Gastrocnemius medialis (tissue), 4 donors: ENCODE data around the gene LGMN. TPM values are rescaled to one million over a fixed set of nuclear protein-coding genes. Genes with fewer than 3 reads are reported as not detected.

Experiments used
- ATAC-seq, 2 donors: fragments of 150-250 bp; one replicate each; pipeline ENCODE4 v1.9.1; 2016
- DNase-seq, 2 donors: peaks; one replicate each; pipeline ENCODE4 v3.0.0-alpha.2; 2019
- H3K27ac ChIP-seq, 4 donors: fragments of 200-600 bp; sonication (generic); 1 replicate in 1 of 4; 2 replicates in 3 of 4; pipeline ENCODE4 v1.5.1; 2016 to 2018; ENCODE audit warnings: mild to moderate bottlenecking in 2 of 4, moderate library complexity in 1 of 4
- H3K27me3 ChIP-seq, 3 donors: fragments of 200-600 bp; sonication (generic) in 2 of 3; 1 replicate in 1 of 3; 2 replicates in 2 of 3; pipeline versions ENCODE4 v1.5.1 to v1.6.0; 2016 to 2019; ENCODE audit warnings: mild to moderate bottlenecking in 1 of 3, moderate library complexity in 1 of 3
- H3K36me3 ChIP-seq, 2 donors: fragments of 200-600 bp; sonication (generic) in 1 of 2; one replicate each; pipeline ENCODE4 v1.5.1; 2017 to 2018
- H3K4me1 ChIP-seq, 2 donors: fragments of 200-600 bp; sonication (generic) in 1 of 2; one replicate each; pipeline ENCODE4 v1.5.1; 2016 to 2017; ENCODE audit warnings: mild to moderate bottlenecking in 2 of 2
- H3K4me3 ChIP-seq, 4 donors: fragments of 200-600 bp; sonication (generic) in 3 of 4; 1 replicate in 1 of 4; 2 replicates in 3 of 4; pipeline ENCODE4 v1.5.1; 2016 to 2019; ENCODE audit warnings: mild to moderate bottlenecking in 2 of 4
- H3K9me3 ChIP-seq, 3 donors: fragments of 200-600 bp; sonication (generic) in 2 of 3; 1 replicate in 1 of 3; 2 replicates in 2 of 3; pipeline ENCODE4 v1.5.1; 2016 to 2019
- CTCF ChIP-seq, 5 experiments: fragments of 450-650 bp in 3 of 5; fragments of 200-600 bp in 2 of 5; sonication (generic) in 2 of 5; IDR thresholded peaks in 4 of 5; conservative IDR thresholded peaks in 1 of 5; 1 replicate in 4 of 5; 2 replicates in 1 of 5; pipeline ENCODE4 v1.5.1; 2016 to 2019; ENCODE audit warnings: antibody characterized with exemption in 5 of 5, mild to moderate bottlenecking in 3 of 5, moderate library complexity in 3 of 5
- POLR2A ChIP-seq, 2 donors: fragments of 450-650 bp; IDR thresholded peaks; one replicate each; pipeline ENCODE4 v1.6.1; 2017; ENCODE audit warnings: antibody characterized with exemption in 2 of 2, mild to moderate bottlenecking in 2 of 2, moderate library complexity in 2 of 2
- in situ Hi-C, 4 donors: fragments of 200-750 bp; cut with MboI; loops; one replicate each; pipeline versions ENCODE4 v1.15.0 to v1.8.0; 2017; ENCODE audit warnings: low sequenced_read_pairs in 4 of 4
- intact Hi-C: fragments of 100-400 bp; cut with DNase I; formaldehyde crosslinking; loops from one replicate; pipeline ENCODE4 v1.15.1; 2023; ENCODE audit warnings: low total_unique reads
- total RNA-seq, 4 donors: library from RNA; depleted of rRNA; stranded (reverse); fragments of >200 nt; gene quantifications; one replicate each; pipeline versions ENCODE4 v1.1.0 to v1.2.3, GENCODE V29; 2016

LGMN gene
- total RNA-seq, 4 donors from 2014 or later: 53.5 to 78.5 (median 62.8) TPM

- Histone ChIP-seq H3K27me3 (no peaks in the 10 kb centered on the region), H3K36me3 (peaks cover 0 to 40% of the 10 kb centered on the region in 2 donors), H3K4me3 (no peak overlapping the region), H3K9me3 (no peaks in the 10 kb centered on the region), H3K27ac (no peak overlapping the region), H3K4me1 (no peaks in the 10 kb centered on the region)
- DNase-seq (no peak), ATAC-seq (no peak)
- no peak for TF ChIP-seq POLR2A (IDR thresholded peaks at IDR 0.05)
- intact Hi-C loops: loop anchor here (5.0 kb wide), 1 partner anchor 35 kb away; the partner anchor contains the start of gene LGMN
- in situ Hi-C loops: loop anchor here in 1 of 4 donors (10.0 kb wide), 1 partner anchor 73 kb away; no protein-coding TSS in a partner anchor
These were observed 36.3 kb downstream of the LGMN start for GRCh38 chr14:92711976-92712653.

GRCh38 chr14:92710001-92710341 is 38.5 kb downstream of the LGMN start:
- no peaks in the 10 kb centered on the region for H3K9me3 ChIP-seq
- H3K4me3 ChIP-seq: no peak overlapping the region
- TF ChIP-seq POLR2A (IDR thresholded peaks at IDR 0.05) (no peak), CTCF (IDR thresholded peaks at IDR 0.05 in 4 of 5, conservative IDR thresholded peaks at IDR 0.05 in 1 of 5) (no peak)
- intact Hi-C loops (loop anchor here (5.0 kb wide), 1 partner anchor 37 kb away; the partner anchor contains the start of gene LGMN), in situ Hi-C loops (loop anchor here in 1 of 4 donors (10.0 kb wide), 1 partner anchor 75 kb away; no protein-coding TSS in a partner anchor)
- no peaks in the 10 kb centered on the region for H3K4me1 ChIP-seq
- H3K36me3 ChIP-seq: peaks cover 0 to 61% of the 10 kb centered on the region in 2 donors
- H3K27me3 ChIP-seq: no peaks in the 10 kb centered on the region
- H3K27ac ChIP-seq: no peak overlapping the region
- DNase-seq: no peak
- no peak for ATAC-seq

- H3K27me3 ChIP-seq: no peaks in the 10 kb centered on the region
- H3K27ac ChIP-seq: no peak overlapping the region
- peaks cover 0 to 66% of the 10 kb centered on the region in 2 donors for H3K36me3 ChIP-seq
- no peak for DNase-seq
- no peak overlapping the region for H3K4me3 ChIP-seq
- in situ Hi-C loops: no loop called here
- no peaks in the 10 kb centered on the region for H3K4me1 ChIP-seq
- no peak for ATAC-seq
- TF ChIP-seq CTCF (IDR thresholded peaks at IDR 0.05 in 4 of 5, conservative IDR thresholded peaks at IDR 0.05 in 1 of 5): no peak
- no peak for TF ChIP-seq POLR2A (IDR thresholded peaks at IDR 0.05)
- no peaks in the 10 kb centered on the region for H3K9me3 ChIP-seq
- intact Hi-C loops: no loop called here
These were observed 39.0 kb downstream of the LGMN start for GRCh38 chr14:92709340-92710000.

GRCh38 chr14:92706386-92706785 is 42.0 kb downstream of the LGMN start:
- in situ Hi-C loops: no loop called here
- DNase-seq (no peak), ATAC-seq (no peak)
- intact Hi-C loops: no loop called here
- Histone ChIP-seq H3K36me3 (peaks cover 3 to 73% of the 10 kb centered on the region in 2 donors), H3K27ac (no peak overlapping the region), H3K4me3 (no peak overlapping the region), H3K27me3 (no peaks in the 10 kb centered on the region), H3K9me3 (no peaks in the 10 kb centered on the region), H3K4me1 (no peaks in the 10 kb centered on the region)
- TF ChIP-seq CTCF (IDR thresholded peaks at IDR 0.05 in 4 of 5, conservative IDR thresholded peaks at IDR 0.05 in 1 of 5) (no peak), POLR2A (IDR thresholded peaks at IDR 0.05) (no peak)

GRCh38 chr14:92704821-92705220 is 43.6 kb downstream of the LGMN start:
- DNase-seq (no peak), ATAC-seq (no peak)
- Histone ChIP-seq H3K9me3 (no peaks in the 10 kb centered on the region), H3K4me3 (no peak overlapping the region), H3K27me3 (no peaks in the 10 kb centered on the region), H3K27ac (no peak overlapping the region), H3K36me3 (peaks cover 3 to 58% of the 10 kb centered on the region in 2 donors), H3K4me1 (no peaks in the 10 kb centered on the region)
- TF ChIP-seq CTCF (IDR thresholded peaks at IDR 0.05 in 4 of 5, conservative IDR thresholded peaks at IDR 0.05 in 1 of 5) (no peak), POLR2A (IDR thresholded peaks at IDR 0.05) (no peak)
- intact Hi-C loops (no loop called here), in situ Hi-C loops (no loop called here)
